NB4 (cell line): ENCODE measurements around the gene CAPG.

Source experiments
- CTCF ChIP-seq: IDR thresholded peaks from one replicate; pipeline ENCODE4 v1.5.1; 2012; ENCODE audit warnings: low read depth, low read length
- POLR2A ChIP-seq: IDR thresholded peaks from 2 replicates; pipeline ENCODE4 v1.6.1; 2011; ENCODE audit warnings: mild to moderate bottlenecking; ENCODE audit not compliant: insufficient read length; ENCODE audit errors: extremely low read depth

GRCh38 chr2:85393836-85394235 is 16.3 kb downstream of the CAPG start:
- TF ChIP-seq CTCF (no peak), POLR2A (no peak)
